Measurements from ENCODE around the gene KYAT1. TPM values are rescaled to one million over a fixed set of nuclear protein-coding genes. Genes with fewer than 3 reads are reported as not detected.

The KYAT1 gene
- total RNA-seq, 2 experiments from 2014 or later, result 10.1 to 10.9 TPM

- ChIA-PET CTCF (interaction anchor here (1.5 kb wide), 1 partner anchor 10 kb away, joined by 13 read pairs; the partner anchor contains the start of gene ENDOG), POLR2A (interaction anchor here (1.5 kb wide), 1 partner anchor 10 kb away, joined by 5 read pairs; the partner anchor contains the start of gene ENDOG)
Observed at GRCh38 chr9:128828267-128828666, 53.5 kb downstream of the KYAT1 start.

- CTCF ChIA-PET, result no interaction called here
- POLR2A ChIA-PET, result interaction anchor here (1.1 kb wide), 1 partner anchor 8 kb away, joined by 3 read pairs; the partner anchor contains the start of gene ENDOG
Observed at GRCh38 chr9:128825923-128826700, 55.6 kb downstream of the KYAT1 start.

GRCh38 chr9:128824911-128825310 lies 56.8 kb downstream of the KYAT1 start:
- CTCF ChIA-PET, result no interaction called here
- POLR2A ChIA-PET, result interaction anchor here (0.6 kb wide), 2 partner anchors 10 to 126 kb away, joined by 6 to 8 read pairs; no protein-coding TSS in a partner anchor

- ChIA-PET POLR2A (no interaction called here), CTCF (no interaction called here)
Observed at GRCh38 chr9:128823903-128824406, 57.8 kb downstream of the KYAT1 start.

GRCh38 chr9:128823362-128823902 lies 58.3 kb downstream of the KYAT1 start:
- CTCF ChIA-PET, result no interaction called here
- POLR2A ChIA-PET, result no interaction called here

GRCh38 chr9:128822407-128823042 lies 59.2 kb downstream of the KYAT1 start:
- ChIA-PET POLR2A (no interaction called here), CTCF (no interaction called here)

GRCh38 chr9:128821584-128822406 lies 60.0 kb downstream of the KYAT1 start:
- POLR2A ChIA-PET, result no interaction called here

GRCh38 chr9:128820665-128821583 lies 60.8 kb downstream of the KYAT1 start:
- ChIA-PET CTCF (interaction anchor here (1.1 kb wide), 1 partner anchor 185 kb away, joined by 3 read pairs; no protein-coding TSS in a partner anchor), POLR2A (interaction anchor here (0.6 to 1.4 kb wide), 4 partner anchors 9 to 143 kb away, joined by 3 to 9 read pairs (median 5); partner anchors contain the start of gene ZDHHC12)

More at GRCh38 chr9:128821584-128822406, 60.0 kb downstream of the KYAT1 start:
- CTCF ChIA-PET, result interaction anchor here (1.1 kb wide), 1 partner anchor 184 kb away, joined by 3 read pairs; no protein-coding TSS in a partner anchor

- ChIA-PET CTCF (interaction anchor here (0.6 to 1.2 kb wide), 3 partner anchors 10 to 108 kb away, joined by 3 read pairs; partner anchors contain the start of gene SPOUT1), POLR2A (interaction anchor here (0.6 to 2.6 kb wide), 5 partner anchors 8 to 144 kb away, joined by 4 to 26 read pairs (median 6); partner anchors contain the start of genes SPOUT1 and ZDHHC12)
Observed at GRCh38 chr9:128819716-128820664, 61.8 kb downstream of the KYAT1 start.

- CTCF ChIA-PET, result interaction anchor here (0.8 to 1.7 kb wide), 15 partner anchors 8 to 559 kb away, joined by 3 to 13 read pairs (median 5); partner anchors contain the start of genes PKN3, SPOUT1 and ZDHHC12
- POLR2A ChIA-PET, result interaction anchor here (1.1 to 2.6 kb wide), 7 partner anchors 8 to 145 kb away, joined by 3 to 26 read pairs (median 5); partner anchors contain the start of genes SET, SPOUT1 and ZDHHC12
Observed at GRCh38 chr9:128818839-128819715, 62.7 kb downstream of the KYAT1 start.

GRCh38 chr9:128818099-128818838 lies 63.5 kb downstream of the KYAT1 start, which contains the start of gene ENDOG:
ENDOG (plus strand) TSS chr9:128818500; CDS start chr9:128818685, 185 bp downstream.
- ChIA-PET CTCF (interaction anchor here (0.6 to 1.7 kb wide), 25 partner anchors 9 to 558 kb away, joined by 3 to 13 read pairs (median 4); partner anchors contain the start of genes PKN3, SPOUT1 and ZDHHC12), POLR2A (interaction anchor here (1.1 to 2.6 kb wide), 5 partner anchors 9 to 130 kb away, joined by 3 to 26 read pairs (median 5); partner anchors contain the start of genes SET and SPOUT1)

GRCh38 chr9:128810873-128811272 lies 70.9 kb downstream of the KYAT1 start:
- POLR2A ChIA-PET, result no interaction called here
- CTCF ChIA-PET, result no interaction called here

- POLR2A ChIA-PET, result no interaction called here
Observed at GRCh38 chr9:128809831-128810230, 71.9 kb downstream of the KYAT1 start.

GRCh38 chr9:128809036-128809599 lies 72.6 kb downstream of the KYAT1 start:
- CTCF ChIA-PET, result interaction anchor here (0.5 to 1.2 kb wide), 3 partner anchors 9 to 258 kb away, joined by 3 to 5 read pairs (median 3); partner anchors contain the start of gene ENDOG
- POLR2A ChIA-PET, result no interaction called here

More at GRCh38 chr9:128809831-128810230, 71.9 kb downstream of the KYAT1 start:
- CTCF ChIA-PET, result interaction anchor here (1.2 kb wide), 2 partner anchors 8 to 119 kb away, joined by 3 to 5 read pairs; partner anchors contain the start of gene ENDOG
